ENCODE data around the gene LPCAT1.
A peak's percentile ranks its signal among the peaks of the same experiment; 100 is the strongest.
"Not testable (repeated sequence)": the region's sequence is repeated elsewhere in the genome, so short reads cannot be mapped to it uniquely, and the experiment has no call there.

The LPCAT1 gene, protein sequence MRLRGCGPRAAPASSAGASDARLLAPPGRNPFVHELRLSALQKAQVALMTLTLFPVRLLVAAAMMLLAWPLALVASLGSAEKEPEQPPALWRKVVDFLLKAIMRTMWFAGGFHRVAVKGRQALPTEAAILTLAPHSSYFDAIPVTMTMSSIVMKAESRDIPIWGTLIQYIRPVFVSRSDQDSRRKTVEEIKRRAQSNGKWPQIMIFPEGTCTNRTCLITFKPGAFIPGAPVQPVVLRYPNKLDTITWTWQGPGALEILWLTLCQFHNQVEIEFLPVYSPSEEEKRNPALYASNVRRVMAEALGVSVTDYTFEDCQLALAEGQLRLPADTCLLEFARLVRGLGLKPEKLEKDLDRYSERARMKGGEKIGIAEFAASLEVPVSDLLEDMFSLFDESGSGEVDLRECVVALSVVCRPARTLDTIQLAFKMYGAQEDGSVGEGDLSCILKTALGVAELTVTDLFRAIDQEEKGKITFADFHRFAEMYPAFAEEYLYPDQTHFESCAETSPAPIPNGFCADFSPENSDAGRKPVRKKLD

DNA sequence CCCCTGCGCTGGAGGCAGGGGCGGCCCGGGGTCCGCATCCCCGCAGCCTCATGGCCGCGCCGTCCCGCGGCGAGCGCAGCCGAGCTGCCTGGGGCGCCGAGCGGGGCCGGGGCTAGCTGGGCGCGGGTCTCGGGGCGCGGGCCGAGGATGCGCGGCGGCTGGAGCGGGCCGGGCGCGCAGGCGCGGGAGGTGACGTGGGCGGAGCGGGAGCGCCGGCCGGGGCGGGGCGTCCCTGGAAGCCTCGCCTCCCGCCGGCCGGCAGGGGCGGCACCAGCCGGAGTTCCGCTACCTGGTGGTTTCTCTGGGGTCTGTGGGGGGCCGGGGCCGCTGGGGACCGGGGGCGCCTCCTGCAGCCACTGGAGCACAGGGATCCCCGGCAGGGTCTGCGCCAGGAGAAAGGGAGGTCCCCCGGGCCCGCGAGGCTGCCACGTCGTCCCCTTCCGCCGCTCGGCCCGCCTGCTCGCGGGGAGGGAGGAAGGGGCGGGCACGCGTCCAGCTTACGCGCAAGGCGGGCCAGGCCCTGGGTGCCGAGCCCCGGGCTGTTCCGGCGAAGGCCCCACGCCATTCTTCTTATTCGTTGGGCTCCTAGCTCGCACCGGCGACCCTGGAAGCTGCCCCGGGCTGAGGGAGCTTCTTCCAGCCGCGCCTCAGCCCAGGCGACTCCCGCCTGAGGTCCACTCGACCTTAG lies at the start of gene LPCAT1:
Gene LPCAT1 (minus strand): TSS at position 168 of the 688 bp plus-strand sequence. CDS start 116 bp downstream, at position 52.
- DNase-seq (ENCODE audit: low read depth, low spot score), result peak; percentile 75

DNA sequence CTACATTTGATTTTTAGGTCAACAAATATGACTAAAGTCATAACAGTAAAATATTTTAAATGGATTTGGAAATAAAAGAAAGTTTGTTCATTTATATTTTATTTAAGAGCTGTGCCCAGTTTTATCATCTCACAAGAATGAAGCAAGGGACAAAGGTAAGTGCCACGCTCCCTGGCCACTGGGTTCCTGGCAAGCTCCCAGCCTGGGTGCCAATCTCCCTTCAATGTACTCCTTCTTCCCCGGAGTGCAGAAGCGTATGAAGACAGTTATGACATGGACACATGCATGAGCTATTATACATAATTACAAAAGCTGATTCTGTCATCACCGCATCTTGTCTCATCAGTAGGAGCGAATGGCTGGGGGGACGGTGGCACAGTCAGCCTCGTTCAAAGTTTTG lies 48.1 kb upstream of the LPCAT1 start:
- not testable (repeated sequence) for DNase-seq (ENCODE audit: low read depth, low spot score)

GRCh38 chr5:1570975-1571374 lies 47.2 kb upstream of the LPCAT1 start:
- no peak for DNase-seq (ENCODE audit: low read depth, low spot score)

DNA sequence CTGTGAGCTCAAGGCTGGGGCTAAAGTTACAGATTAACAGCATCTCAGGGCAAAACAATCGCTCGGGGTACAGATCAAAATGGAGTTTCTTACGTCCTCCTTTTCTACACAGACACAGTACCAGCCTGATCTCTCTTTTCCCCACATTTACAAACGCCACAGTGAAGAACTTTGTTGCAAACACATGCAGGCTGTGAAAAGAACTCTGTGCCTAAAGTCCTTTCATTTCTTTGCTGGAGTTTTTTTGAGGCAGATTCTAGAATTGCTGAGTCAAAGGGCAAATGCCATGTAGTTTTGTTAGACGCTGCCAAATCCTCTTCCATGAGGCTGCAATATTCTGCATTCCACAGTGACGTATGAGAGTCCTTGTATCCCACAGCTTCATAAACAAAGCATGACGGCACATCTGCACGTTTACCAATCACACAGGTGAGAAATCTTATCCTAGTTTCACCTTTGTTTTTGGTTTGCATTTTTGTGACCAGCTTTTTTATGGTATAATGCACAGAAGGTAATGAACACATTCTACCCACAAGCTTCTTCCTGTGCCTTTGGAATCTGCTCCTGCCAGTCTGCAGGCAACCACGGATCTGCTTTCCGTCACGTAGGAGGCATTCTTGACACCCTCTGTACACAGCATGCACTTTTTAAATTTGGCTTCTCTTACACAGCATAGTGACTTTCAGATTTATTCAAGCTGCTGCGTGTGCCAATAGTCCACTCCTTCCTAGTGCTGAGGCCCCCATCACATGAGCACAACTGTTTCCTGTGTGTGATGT lies 44.6 kb upstream of the LPCAT1 start:
- DNase-seq (ENCODE audit: low read depth, low spot score), result no peak

DNA sequence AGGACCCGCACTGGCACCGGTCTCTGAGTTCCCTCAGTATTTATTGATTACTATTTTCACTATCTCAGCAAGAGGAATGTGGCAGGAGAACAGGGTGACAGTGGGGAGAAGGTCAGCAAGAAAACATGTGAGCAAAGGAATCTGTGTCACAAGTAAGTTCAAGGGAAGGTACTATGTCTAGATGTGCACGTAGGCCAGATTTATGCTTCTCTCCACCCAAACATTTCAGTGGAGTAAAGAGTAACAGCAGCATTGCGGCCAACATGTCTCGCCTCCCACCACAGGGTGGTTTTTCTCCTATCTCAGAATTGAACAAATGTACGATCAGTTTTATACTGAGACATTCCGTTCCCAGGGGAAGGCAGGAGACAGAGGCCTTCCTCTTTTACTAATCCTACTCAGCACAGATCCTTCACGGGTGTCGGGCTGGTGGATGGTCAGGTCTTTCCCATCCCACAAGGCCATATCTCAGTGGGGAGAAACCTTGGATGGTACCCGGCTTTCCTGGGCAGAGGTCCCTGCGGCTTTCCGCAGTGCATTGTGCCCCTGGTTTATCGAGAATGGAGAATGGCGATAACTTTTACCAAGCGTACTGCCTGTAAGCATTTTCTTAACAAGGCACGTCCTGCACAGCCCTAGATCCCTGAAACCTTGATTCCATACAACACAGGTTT lies 43.9 kb upstream of the LPCAT1 start:
- DNase-seq (ENCODE audit: low read depth, low spot score), result not testable (repeated sequence)

- no peak for DNase-seq (ENCODE audit: low read depth, low spot score)
Observed at GRCh38 chr5:1565737-1566734, 42.3 kb upstream of the LPCAT1 start.

DNA sequence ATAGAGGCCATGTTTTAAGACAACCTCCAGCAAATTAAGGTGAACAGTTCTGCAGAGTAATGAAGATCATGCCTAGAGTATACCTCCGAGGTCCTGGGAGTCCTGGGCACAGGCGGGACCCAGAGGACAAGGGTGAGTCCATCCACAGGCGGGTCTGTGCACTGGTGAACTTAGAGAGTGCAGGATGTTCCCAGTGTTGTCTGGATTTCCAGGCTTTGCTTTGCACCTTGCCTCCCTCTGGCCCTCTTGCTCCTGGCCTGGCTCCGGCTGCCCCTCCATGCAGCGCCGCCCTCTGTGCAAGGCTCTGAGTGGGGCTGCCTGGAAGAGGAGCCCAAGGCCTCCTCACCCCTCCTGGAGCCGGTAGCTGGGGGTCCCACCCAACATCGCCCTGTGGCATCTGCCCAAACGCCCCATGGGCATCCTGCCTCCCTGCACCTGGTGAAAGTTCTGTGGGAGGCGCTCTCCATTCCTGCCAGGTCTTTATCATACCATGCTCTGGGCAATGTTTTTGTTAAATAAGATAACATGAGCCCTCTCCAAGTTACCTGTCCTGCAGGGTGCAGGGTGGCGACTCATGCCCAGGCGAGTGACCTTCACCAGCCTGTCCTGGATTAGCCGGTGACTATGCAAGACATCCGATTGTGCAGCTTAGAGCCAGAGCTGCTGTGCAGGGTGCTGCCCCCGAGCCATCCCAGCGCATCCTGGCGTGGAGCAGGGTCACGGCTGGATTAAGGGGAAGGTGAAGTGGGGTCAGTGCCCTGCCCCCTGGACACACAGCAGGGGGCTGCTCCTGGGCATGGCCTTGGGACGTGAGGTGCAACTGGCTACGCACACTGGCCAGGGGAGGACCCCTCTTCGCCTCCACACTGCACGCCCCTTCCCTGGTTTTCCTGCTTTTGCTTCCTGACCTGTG lies 41.3 kb upstream of the LPCAT1 start:
- no peak for DNase-seq (ENCODE audit: low read depth, low spot score)

GRCh38 chr5:1564182-1564748 lies 40.5 kb upstream of the LPCAT1 start:
- DNase-seq (ENCODE audit: low read depth, low spot score), result no peak

GRCh38 chr5:1563617-1564181 lies 39.9 kb upstream of the LPCAT1 start:
- DNase-seq (ENCODE audit: low read depth, low spot score), result no peak

DNA sequence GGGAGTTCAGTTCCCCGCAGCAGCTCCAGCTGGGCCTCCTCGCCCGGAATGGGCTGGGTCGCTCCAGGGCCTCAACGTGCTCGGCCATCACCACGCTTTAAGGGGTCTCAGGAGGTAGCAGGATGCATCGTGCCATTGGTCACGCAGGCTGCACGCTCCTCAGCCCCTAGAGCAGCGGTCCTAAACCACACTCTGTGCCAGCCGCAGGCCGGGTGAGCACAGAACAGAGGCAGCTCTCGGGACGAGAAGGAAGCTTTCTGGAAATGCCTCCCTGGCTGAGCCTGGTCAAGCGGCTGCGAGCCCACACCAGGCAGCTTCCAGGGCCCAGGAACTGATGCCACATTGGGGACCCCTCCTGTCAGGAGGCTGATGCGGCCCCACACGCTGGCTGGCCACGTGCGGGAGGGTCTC lies 39.3 kb upstream of the LPCAT1 start:
- DNase-seq (ENCODE audit: low read depth, low spot score), result no peak

GRCh38 chr5:1562599-1562998 lies 38.8 kb upstream of the LPCAT1 start:
- no peak for DNase-seq (ENCODE audit: low read depth, low spot score)

DNA sequence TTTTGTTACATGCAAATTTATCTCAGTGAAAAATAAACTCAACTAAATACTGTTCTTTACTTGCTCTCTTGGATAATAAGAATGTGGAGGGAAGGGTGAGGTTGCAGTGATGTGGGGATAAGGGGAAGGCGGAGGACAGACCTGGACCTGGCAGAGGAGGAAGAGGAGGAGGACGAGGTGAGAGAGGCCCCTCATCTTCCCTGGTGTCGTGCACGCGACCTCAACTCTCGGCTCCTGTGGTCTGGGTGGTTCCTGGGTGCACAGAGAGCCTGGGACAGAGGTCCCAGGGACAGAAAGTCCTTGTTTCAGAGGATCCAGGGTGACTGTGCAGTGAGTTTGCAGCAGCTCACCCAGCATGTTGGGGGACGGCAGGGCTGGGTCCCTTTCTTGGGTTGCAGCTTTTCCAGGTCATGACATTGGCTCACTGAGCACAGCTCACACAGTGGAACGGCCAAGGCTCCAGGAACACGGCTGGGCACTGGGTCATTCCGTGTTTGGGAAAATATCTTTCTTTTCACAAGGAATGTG lies 37.7 kb upstream of the LPCAT1 start:
- DNase-seq (ENCODE audit: low read depth, low spot score), result no peak

GRCh38 chr5:1560499-1560898 lies 36.7 kb upstream of the LPCAT1 start:
- not testable (repeated sequence) for DNase-seq (ENCODE audit: low read depth, low spot score)

DNA sequence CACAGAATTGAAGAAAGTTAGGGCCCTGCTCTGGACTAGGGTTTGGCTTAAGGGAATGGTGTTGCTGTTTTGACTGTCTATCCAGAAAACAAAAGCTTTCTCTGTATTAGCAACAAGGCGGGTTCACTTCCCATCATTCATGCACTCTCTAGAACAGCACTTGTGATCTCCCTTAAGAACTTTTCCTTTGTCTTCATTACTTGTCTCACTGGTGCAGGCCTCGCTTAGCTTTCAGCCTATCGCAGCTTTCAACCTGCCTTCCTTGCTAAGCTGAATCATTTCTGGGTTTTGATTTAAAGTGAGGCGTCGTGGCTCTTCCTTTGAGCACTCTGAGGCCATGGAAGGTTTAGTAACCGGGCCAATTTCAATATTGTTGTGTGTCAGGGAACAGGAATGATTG lies 35.2 kb upstream of the LPCAT1 start:
- DNase-seq (ENCODE audit: low read depth, low spot score), result no peak

GRCh38 chr5:1557114-1557873 lies 33.5 kb upstream of the LPCAT1 start:
- DNase-seq (ENCODE audit: low read depth, low spot score), result no peak

GRCh38 chr5:1555808-1556731 lies 32.3 kb upstream of the LPCAT1 start:
- no peak for DNase-seq (ENCODE audit: low read depth, low spot score)

All from ELF-1 (cell line).